Calu3 (cell line): ENCODE results near the gene NFKBIZ. TPM values are rescaled to one million over a fixed set of nuclear protein-coding genes. Genes with fewer than 3 reads are reported as not detected.

Experiments
- BruUV-seq: library from RNA; stranded (reverse); fragments of 400-500 nt; replicated peaks from 2 replicates; lab custom pipeline; 2021; lab: Mats Ljungman, UMichigan
- CTCF ChIA-PET: fragments of 300-600 bp; sonication (Branson Sonifier 250); formaldehyde crosslinking; loops from one replicate; lab custom pipeline; 2022; ENCODE audit warnings: antibody characterized with exemption; lab: Charles Lee
- DNase-seq: peaks from one replicate; pipeline ENCODE4 v3.0.0; 2022
- H3K27ac Mint-ChIP-seq: one replicate; pipeline ENCODE4 v1.8.0; 2022; ENCODE audit warnings: mixed read lengths; ENCODE audit not compliant: unreplicated experiment
- H3K27me3 Mint-ChIP-seq: one replicate; pipeline ENCODE4 v1.8.0; 2022; ENCODE audit warnings: mixed read lengths; ENCODE audit not compliant: unreplicated experiment
- H3K36me3 Mint-ChIP-seq: one replicate; pipeline ENCODE4 v1.8.0; 2022; ENCODE audit warnings: mild to moderate bottlenecking, moderate library complexity, mixed read lengths; ENCODE audit not compliant: insufficient read depth, unreplicated experiment
- H3K4me1 Mint-ChIP-seq: one replicate; pipeline ENCODE4 v1.8.0; 2022; ENCODE audit warnings: mild to moderate bottlenecking, low read depth, mixed read lengths; ENCODE audit not compliant: unreplicated experiment
- H3K4me3 Mint-ChIP-seq: one replicate; pipeline ENCODE4 v1.8.0; 2022; ENCODE audit warnings: mild to moderate bottlenecking, low read depth, moderate library complexity, mixed read lengths; ENCODE audit not compliant: unreplicated experiment
- H3K9me3 Mint-ChIP-seq: one replicate; pipeline ENCODE4 v1.8.0; 2022; ENCODE audit warnings: low read depth, mixed read lengths; ENCODE audit not compliant: unreplicated experiment
- intact Hi-C: fragments of 100-400 bp; cut with micrococcal nuclease; formaldehyde crosslinking; loops from one replicate; pipeline ENCODE4 v1.10.0; 2022; ENCODE audit not compliant: unreplicated experiment
- total RNA-seq: library from RNA; stranded (reverse); gene quantifications from 2 replicates; pipeline ENCODE4 v1.2.3, GENCODE V29; 2022
- TF ChIP-seq, protein P1 (sequence below): fragments of 200-600 bp; IDR thresholded peaks from one replicate; pipeline ENCODE4 v1.8.0; 2022; ENCODE audit warnings: antibody characterized with exemption; ENCODE audit not compliant: unreplicated experiment

The NFKBIZ gene
- total RNA-seq, 1 experiment from 2014 or later = 217 TPM

DNA sequence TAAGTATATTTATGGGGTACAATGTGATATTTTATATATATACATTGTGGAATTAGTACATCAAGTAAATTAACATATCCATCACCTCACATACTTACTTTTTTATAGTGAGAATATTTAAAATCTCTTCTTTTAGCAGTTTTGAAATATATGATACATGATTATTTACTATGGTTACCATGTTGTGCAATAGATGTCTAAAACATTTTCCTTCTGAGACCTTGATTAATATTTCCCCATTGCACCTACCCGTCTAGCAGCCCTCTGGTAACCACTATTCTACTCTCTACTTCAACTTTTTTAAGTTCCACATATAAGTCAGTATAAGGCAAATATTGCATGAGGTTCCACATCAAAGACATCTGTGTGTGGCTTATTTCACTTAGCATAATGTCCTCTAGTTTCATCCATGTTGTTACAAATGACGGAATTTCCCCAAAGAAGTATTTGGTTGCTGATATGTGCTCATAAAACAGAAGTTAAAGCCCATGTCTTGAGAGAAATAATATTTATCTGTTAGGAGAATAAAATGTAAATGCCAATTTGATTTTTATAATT, 29.6 kb upstream of the NFKBIZ start:
- Mint-ChIP-seq H3K4me3 (no peak overlapping the region), H3K27me3 (no peaks in the 10 kb centered on the region), H3K27ac (no peak overlapping the region), H3K9me3 (no peaks in the 10 kb centered on the region), H3K36me3 (no peaks in the 10 kb centered on the region), H3K4me1 (peaks cover 10% of the 10 kb centered on the region)
- TF ChIP-seq, protein P1, sequence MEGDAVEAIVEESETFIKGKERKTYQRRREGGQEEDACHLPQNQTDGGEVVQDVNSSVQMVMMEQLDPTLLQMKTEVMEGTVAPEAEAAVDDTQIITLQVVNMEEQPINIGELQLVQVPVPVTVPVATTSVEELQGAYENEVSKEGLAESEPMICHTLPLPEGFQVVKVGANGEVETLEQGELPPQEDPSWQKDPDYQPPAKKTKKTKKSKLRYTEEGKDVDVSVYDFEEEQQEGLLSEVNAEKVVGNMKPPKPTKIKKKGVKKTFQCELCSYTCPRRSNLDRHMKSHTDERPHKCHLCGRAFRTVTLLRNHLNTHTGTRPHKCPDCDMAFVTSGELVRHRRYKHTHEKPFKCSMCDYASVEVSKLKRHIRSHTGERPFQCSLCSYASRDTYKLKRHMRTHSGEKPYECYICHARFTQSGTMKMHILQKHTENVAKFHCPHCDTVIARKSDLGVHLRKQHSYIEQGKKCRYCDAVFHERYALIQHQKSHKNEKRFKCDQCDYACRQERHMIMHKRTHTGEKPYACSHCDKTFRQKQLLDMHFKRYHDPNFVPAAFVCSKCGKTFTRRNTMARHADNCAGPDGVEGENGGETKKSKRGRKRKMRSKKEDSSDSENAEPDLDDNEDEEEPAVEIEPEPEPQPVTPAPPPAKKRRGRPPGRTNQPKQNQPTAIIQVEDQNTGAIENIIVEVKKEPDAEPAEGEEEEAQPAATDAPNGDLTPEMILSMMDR = no peak
- intact Hi-C loops = no loop called here
- DNase-seq = no peak
- BruUV-seq = no TSS peak
- CTCF ChIA-PET = no interaction called here

DNA sequence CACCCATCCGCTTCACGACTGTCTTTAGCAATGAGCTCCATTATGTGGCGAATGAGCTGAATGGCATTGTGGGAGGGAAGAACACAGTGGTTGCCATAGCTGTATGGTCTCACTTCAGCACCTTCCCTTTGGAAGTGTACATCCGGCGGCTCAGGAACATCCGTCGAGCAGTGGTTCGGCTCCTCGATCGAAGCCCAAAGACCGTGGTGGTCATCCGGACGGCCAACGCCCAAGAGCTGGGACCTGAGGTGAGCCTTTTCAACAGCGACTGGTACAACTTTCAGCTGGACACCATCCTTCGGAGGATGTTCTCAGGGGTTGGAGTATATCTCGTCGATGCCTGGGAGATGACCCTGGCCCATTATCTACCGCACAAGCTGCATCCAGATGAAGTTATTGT, 27.8 kb upstream of the NFKBIZ start:
- Mint-ChIP-seq H3K4me3 (no peak overlapping the region), H3K27ac (no peak overlapping the region), H3K36me3 (no peaks in the 10 kb centered on the region), H3K27me3 (no peaks in the 10 kb centered on the region), H3K9me3 (no peaks in the 10 kb centered on the region), H3K4me1 (peaks cover 5% of the 10 kb centered on the region)
- no peak for DNase-seq
- TF ChIP-seq, protein P1 = no peak
- CTCF ChIA-PET = interaction anchor here (0.9 kb wide), 1 partner anchor 36 kb away, joined by 3 read pairs; no protein-coding TSS in a partner anchor
- intact Hi-C loops = no loop called here
- no TSS peak for BruUV-seq

- Mint-ChIP-seq H3K4me1 (peaks cover 8% of the 10 kb centered on the region), H3K27me3 (no peaks in the 10 kb centered on the region), H3K4me3 (no peak overlapping the region), H3K9me3 (no peaks in the 10 kb centered on the region), H3K27ac (no peak overlapping the region), H3K36me3 (peaks cover 14% of the 10 kb centered on the region)
- TF ChIP-seq, protein P1 = no peak
- no TSS peak for BruUV-seq
- DNase-seq = no peak
- intact Hi-C loops = no loop called here
- CTCF ChIA-PET = no interaction called here
Observed at GRCh38 chr3:101823525-101823924, 25.8 kb upstream of the NFKBIZ start.

DNA sequence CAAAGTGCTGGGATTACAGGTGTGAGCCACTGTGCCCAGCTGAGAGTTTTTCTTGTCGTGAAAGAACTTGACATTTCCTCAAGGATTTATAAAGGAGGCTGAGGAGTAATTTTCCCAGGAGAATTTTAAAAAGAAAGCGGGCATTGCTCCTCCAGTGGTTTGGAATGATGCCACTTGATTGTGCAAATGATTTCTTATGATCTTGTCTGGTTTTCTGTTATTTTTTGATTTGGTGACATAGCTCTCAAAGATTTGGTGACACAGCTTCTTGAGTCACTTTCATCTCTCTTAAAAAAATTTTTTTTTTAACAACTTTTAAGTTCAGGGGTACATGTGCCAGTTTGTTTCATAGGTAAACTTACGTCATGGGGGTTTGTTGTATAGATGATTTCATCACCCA, 24.6 kb upstream of the NFKBIZ start:
- no peaks in the 10 kb centered on the region for H3K27me3 Mint-ChIP-seq
- TF ChIP-seq, protein P1 = no peak
- intact Hi-C loops = no loop called here
- CTCF ChIA-PET = no interaction called here
- H3K9me3 Mint-ChIP-seq = no peaks in the 10 kb centered on the region
- no peak overlapping the region for H3K27ac Mint-ChIP-seq
- H3K4me1 Mint-ChIP-seq = peaks cover 14% of the 10 kb centered on the region
- H3K4me3 Mint-ChIP-seq = no peak overlapping the region
- no TSS peak for BruUV-seq
- H3K36me3 Mint-ChIP-seq = peaks cover 14% of the 10 kb centered on the region
- DNase-seq = no peak
